Uterus (tissue), 4 donors: Measurements from ENCODE around the gene NBPF1. TPM values are rescaled to one million over a fixed set of nuclear protein-coding genes. Genes with fewer than 3 reads are reported as not detected.
"Not testable (repeated sequence)": the region's sequence is repeated elsewhere in the genome, so short reads cannot be mapped to it uniquely, and the experiment has no call there.

Source experiments
- DNase-seq, 2 donors: peaks; one replicate each; pipeline ENCODE4 v3.0.0-alpha.2; 2019 to 2020
- H3K27ac ChIP-seq, 2 donors: fragments of 200-600 bp; sonication (generic); 1 replicate in 1 of 2; 2 replicates in 1 of 2; pipeline ENCODE4 v1.5.1; 2016 to 2018
- H3K27me3 ChIP-seq, 2 donors: fragments of 200-600 bp; sonication (generic); one replicate each; pipeline ENCODE4 v1.5.1; 2018 to 2019; ENCODE audit warnings: control low read depth in 1 of 2
- H3K36me3 ChIP-seq, 2 donors: fragments of 200-600 bp; sonication (generic); one replicate each; pipeline ENCODE4 v1.5.1; 2019; ENCODE audit warnings: control low read depth in 1 of 2
- H3K4me1 ChIP-seq, 2 donors: fragments of 200-600 bp; sonication (generic); one replicate each; pipeline ENCODE4 v1.5.1; 2018 to 2019; ENCODE audit warnings: control low read depth in 1 of 2
- H3K4me3 ChIP-seq, 2 donors: fragments of 200-600 bp; sonication (generic); 1 replicate in 1 of 2; 2 replicates in 1 of 2; pipeline ENCODE4 v1.5.1; 2018 to 2019; ENCODE audit warnings: mild to moderate bottlenecking in 1 of 2
- H3K9me3 ChIP-seq, 2 donors: fragments of 200-600 bp; sonication (generic); one replicate each; pipeline ENCODE4 v1.5.1; 2019; ENCODE audit warnings: control low read depth in 1 of 2
- POLR2A ChIP-seq, 2 donors: fragments of 450-650 bp; IDR thresholded peaks; one replicate each; pipeline ENCODE4 v1.6.1; 2016; ENCODE audit warnings: antibody characterized with exemption in 2 of 2, mild to moderate bottlenecking in 1 of 2, moderate library complexity in 1 of 2
- intact Hi-C: fragments of 100-400 bp; cut with DNase I; formaldehyde crosslinking; loops from one replicate; pipeline ENCODE4 v1.15.1; 2023; ENCODE audit warnings: low total_unique reads
- total RNA-seq, 4 donors: library from RNA; depleted of rRNA in 3 of 4; stranded (reverse); fragments of >200 nt in 3 of 4; gene quantifications; one replicate each; pipeline versions ENCODE4 v1.1.0 to v1.2.4, GENCODE V29; 2014 to 2023
- TF ChIP-seq, protein P1 (sequence below), 4 experiments: fragments of 200-600 bp in 2 of 4; fragments of 450-650 bp in 2 of 4; sonication (generic) in 2 of 4; IDR thresholded peaks; one replicate each; pipeline ENCODE4 v1.5.1; 2016 to 2019; ENCODE audit warnings: antibody characterized with exemption in 4 of 4, mild to moderate bottlenecking in 2 of 4, moderate library complexity in 1 of 4
- donor health status: DM: yes; HTN: yes; CAD: no.

Gene NBPF1
- total RNA-seq, 4 donors from 2014 or later: 29.4 to 178 (median 39.2) TPM

- Histone ChIP-seq H3K27ac (peak overlapping the region in 1 of 2 donors; percentile 64), H3K4me3 (peak overlapping the region in 1 of 2 donors; percentile 19), H3K27me3 (peaks cover 0 to 13% of the 10 kb centered on the region in 2 donors)
- H3K36me3 ChIP-seq, intact Hi-C loops, H3K9me3 ChIP-seq, H3K4me1 ChIP-seq: not testable (repeated sequence)
- peak; percentile 84 to 86 for DNase-seq
Observed at GRCh38 chr1:16534829-16535456, 78.4 kb downstream of the NBPF1 start.

DNA sequence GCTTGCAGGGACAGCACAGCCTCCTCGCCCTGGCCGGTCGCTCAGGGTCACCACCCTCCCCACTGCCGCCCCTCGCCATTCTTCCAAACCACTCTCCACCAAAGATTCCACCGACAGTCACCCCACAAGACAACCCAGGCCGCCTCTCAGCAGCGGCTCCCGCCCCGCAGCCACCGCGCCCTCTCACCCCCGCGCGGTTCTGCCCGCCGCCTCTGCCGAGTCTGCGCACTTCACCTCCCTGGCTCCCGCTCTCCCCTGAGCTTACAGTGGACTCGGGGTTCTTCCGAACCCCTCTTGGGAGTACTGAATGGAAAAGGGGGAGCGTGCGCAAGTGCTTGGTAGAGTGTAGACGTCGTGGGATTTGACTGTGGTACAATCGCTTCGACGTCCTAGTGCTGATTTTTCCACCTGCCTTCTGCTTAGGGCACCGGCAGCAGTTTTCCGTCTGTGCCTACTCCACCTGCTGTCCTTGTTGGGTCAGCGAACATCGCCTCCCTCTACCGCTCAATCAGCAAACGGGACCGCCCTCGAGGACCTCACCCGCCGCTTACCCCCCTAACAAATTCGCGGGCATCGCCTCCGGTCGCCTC lies 79.0 kb downstream of the NBPF1 start:
- H3K36me3 ChIP-seq, DNase-seq, H3K9me3 ChIP-seq, H3K4me1 ChIP-seq, intact Hi-C loops: not testable (repeated sequence)
- peak overlapping the region in 1 of 2 donors; percentile 44 for H3K27ac ChIP-seq
- peaks cover 0 to 13% of the 10 kb centered on the region in 2 donors for H3K27me3 ChIP-seq
- H3K4me3 ChIP-seq: peak overlapping the region in 1 of 2 donors; percentile 19

DNA sequence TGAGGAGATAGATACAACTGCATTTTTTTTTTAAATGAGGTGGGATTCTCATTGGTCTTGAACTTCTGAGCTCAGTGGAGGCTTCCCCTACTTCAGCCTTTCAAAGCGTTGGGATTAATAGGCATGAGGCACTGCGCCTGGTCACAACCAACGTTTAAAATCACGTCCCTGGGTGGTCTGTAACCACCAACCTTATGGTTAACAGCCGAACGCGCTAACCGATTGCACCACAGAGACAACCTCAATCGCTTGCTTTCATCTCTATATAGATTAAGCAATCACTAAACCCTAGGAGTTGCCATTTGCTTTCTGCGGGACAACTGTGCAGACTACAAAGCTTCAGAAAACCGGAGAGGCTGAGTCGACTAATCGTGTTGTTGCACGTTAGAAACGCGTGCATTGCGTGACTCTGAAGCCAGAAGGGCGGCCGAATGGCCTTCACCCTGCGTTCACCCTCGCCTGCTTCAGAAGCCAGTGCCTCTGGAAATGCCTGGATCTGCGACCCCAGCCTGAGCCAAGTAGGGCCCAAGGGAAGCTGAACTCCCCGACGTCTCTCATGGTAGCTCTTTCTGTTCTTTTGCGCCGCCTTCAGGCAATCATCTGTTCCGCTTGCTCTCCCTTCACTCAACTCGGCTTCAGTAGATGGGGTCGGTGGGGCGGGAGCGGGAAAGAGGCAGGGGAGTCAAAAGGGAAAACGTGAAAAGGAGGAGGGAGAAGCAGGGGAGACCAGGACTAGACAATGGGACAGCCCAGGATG lies 81.0 kb downstream of the NBPF1 start:
- H3K36me3 ChIP-seq, DNase-seq, H3K27ac ChIP-seq, intact Hi-C loops, H3K4me3 ChIP-seq, H3K4me1 ChIP-seq, H3K9me3 ChIP-seq: not testable (repeated sequence)
- H3K27me3 ChIP-seq: peaks cover 0 to 13% of the 10 kb centered on the region in 2 donors

GRCh38 chr1:16528338-16528737 lies 85.0 kb downstream of the NBPF1 start:
- H3K36me3 ChIP-seq, H3K27ac ChIP-seq, H3K4me3 ChIP-seq, H3K4me1 ChIP-seq, DNase-seq, H3K9me3 ChIP-seq, H3K27me3 ChIP-seq, intact Hi-C loops: not testable (repeated sequence)

- H3K36me3 ChIP-seq, H3K4me3 ChIP-seq, H3K9me3 ChIP-seq, H3K27ac ChIP-seq, DNase-seq, H3K27me3 ChIP-seq, intact Hi-C loops, H3K4me1 ChIP-seq: not testable (repeated sequence)
Observed at GRCh38 chr1:16525769-16526168, 87.6 kb downstream of the NBPF1 start.

- intact Hi-C loops, H3K36me3 ChIP-seq, H3K4me3 ChIP-seq, H3K9me3 ChIP-seq, DNase-seq, H3K27me3 ChIP-seq, H3K27ac ChIP-seq, H3K4me1 ChIP-seq: not testable (repeated sequence)
Observed at GRCh38 chr1:16521679-16522078, 91.7 kb downstream of the NBPF1 start.

GRCh38 chr1:16521288-16521583 lies 92.1 kb downstream of the NBPF1 start:
- no peaks in the 10 kb centered on the region for H3K27me3 ChIP-seq
- H3K4me3 ChIP-seq: no peak overlapping the region
- H3K36me3 ChIP-seq: no peaks in the 10 kb centered on the region
- H3K27ac ChIP-seq: no peak overlapping the region
- no peak for DNase-seq
- no peaks in the 10 kb centered on the region for H3K9me3 ChIP-seq
- TF ChIP-seq, protein P1, sequence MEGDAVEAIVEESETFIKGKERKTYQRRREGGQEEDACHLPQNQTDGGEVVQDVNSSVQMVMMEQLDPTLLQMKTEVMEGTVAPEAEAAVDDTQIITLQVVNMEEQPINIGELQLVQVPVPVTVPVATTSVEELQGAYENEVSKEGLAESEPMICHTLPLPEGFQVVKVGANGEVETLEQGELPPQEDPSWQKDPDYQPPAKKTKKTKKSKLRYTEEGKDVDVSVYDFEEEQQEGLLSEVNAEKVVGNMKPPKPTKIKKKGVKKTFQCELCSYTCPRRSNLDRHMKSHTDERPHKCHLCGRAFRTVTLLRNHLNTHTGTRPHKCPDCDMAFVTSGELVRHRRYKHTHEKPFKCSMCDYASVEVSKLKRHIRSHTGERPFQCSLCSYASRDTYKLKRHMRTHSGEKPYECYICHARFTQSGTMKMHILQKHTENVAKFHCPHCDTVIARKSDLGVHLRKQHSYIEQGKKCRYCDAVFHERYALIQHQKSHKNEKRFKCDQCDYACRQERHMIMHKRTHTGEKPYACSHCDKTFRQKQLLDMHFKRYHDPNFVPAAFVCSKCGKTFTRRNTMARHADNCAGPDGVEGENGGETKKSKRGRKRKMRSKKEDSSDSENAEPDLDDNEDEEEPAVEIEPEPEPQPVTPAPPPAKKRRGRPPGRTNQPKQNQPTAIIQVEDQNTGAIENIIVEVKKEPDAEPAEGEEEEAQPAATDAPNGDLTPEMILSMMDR (IDR thresholded peaks at IDR 0.05): no peak
- no peak for TF ChIP-seq POLR2A (IDR thresholded peaks at IDR 0.05)
- H3K4me1 ChIP-seq: no peaks in the 10 kb centered on the region
- intact Hi-C loops: no loop called here

DNA sequence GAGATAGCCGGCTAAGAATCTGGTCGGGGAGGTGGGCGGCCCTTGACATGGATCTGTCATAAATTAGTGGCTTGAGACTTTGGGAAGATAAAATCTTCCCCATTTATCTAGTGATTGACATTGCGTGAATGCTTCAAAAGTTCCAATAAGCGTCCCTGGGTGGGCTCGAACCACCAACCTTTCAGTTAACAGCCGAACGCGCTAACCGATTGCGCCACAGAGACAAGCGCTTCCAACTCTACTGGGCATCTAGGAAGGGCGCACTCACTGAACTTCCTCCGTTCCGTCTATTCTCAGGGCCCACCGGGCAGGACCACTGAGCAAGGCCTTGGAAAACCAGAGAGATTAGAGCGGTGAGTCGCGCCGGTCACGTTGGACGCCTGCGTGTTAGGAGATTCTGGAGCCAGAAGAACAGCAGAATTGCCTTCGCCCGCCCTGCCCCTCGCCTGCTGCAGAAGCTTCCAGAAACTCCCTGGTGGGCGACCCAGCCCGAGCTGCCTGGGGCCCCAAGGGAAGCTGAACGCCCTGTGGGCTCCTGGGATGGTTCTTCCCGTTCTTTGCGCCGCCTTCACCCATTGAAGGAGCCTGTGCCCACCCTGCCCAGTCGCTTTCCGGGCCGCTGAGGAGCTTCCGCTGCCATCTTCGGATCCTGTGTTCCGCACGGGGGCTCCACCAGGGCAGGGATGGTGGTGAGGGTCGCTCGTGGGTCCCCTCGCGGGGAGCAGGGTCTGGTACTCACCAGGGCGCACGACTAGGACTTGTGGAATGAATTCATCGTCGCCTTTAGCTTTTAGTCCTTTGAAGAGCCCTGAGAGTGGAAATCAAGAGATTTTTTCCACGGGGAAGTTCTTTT lies 92.7 kb downstream of the NBPF1 start:
- H3K4me1 ChIP-seq, H3K27me3 ChIP-seq, H3K36me3 ChIP-seq, H3K4me3 ChIP-seq, DNase-seq, H3K9me3 ChIP-seq, H3K27ac ChIP-seq, intact Hi-C loops: not testable (repeated sequence)

DNA sequence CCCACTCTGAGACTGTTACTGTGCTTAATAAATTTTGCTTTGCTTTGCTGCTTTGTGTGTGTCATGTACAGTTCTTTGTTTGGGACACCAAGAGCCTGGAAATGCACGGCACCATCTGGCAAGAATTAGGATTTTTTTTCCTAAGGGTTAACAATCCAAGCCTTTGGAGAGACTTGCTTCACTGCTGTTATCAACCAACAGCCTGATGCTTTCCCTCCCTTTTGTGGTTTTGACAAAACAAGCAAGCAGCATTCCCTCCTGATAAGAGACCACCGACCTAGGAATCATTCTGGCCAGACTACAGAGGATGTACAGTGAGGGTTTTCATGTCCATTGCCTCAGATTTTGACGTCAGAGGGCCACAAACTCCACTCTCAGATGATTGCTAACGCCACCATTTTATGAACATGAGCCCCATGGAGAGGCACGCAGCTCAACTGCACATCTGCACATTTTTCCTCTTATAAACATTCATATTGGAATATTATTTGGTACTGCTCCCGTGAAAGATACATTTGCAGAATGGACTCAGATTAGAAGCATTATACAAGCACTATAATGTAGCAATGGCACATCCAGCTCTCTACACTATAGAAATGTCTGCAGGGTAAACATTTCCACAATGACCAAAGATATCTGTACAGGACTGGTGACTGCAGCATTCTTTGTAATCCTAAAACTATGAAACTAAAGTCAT lies 94.0 kb downstream of the NBPF1 start:
- H3K27me3 ChIP-seq, H3K27ac ChIP-seq, H3K9me3 ChIP-seq, intact Hi-C loops, DNase-seq, H3K4me3 ChIP-seq, H3K4me1 ChIP-seq, H3K36me3 ChIP-seq: not testable (repeated sequence)

- H3K9me3 ChIP-seq, H3K27ac ChIP-seq, H3K4me1 ChIP-seq, intact Hi-C loops, H3K36me3 ChIP-seq, H3K27me3 ChIP-seq, DNase-seq, H3K4me3 ChIP-seq: not testable (repeated sequence)
Observed at GRCh38 chr1:16518913-16519254, 94.5 kb downstream of the NBPF1 start.

- H3K4me1 ChIP-seq, H3K27me3 ChIP-seq, H3K27ac ChIP-seq, DNase-seq, H3K36me3 ChIP-seq, intact Hi-C loops, H3K4me3 ChIP-seq, H3K9me3 ChIP-seq: not testable (repeated sequence)
Observed at GRCh38 chr1:16516694-16517410, 96.5 kb downstream of the NBPF1 start.
